Stimulated activated CD4-positive, alpha-beta T cell treated with anti-CD3 and anti-CD28 coated beads, TNF-alpha, amount 100 ng/mL, for 24 hours (primary cell): ENCODE measurements around the gene CDC42EP3.

Source experiments
- DNase-seq, 3 experiments: peaks; one replicate each; pipeline ENCODE4 v3.0.0-alpha.2; 2020; ENCODE audit warnings: low read depth in 3 of 3

The CDC42EP3 gene

GRCh38 chr2:37683921-37684780, 12.7 kb upstream of the CDC42EP3 start:
- no peak for DNase-seq

DNA sequence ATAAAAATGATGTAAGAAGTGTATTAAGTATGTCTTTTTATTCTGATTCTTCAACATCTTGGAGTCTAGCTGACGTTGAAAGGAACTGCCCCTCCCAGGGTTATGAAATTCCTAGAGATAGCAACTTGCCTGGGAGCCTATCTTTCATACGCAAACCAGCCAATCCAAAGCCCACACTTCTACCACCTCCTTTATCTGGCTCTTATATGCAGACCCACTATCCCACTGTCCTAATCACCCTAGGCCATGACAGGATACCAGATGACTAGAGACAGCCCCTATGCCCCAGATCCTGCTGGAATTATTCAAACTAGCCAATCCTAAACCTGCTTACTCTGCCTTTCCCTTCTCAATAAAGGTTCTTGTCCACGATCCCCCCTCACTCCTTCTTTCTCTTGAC, 11.8 kb upstream of the CDC42EP3 start:
- no peak for DNase-seq

GRCh38 chr2:37682473-37682872, 11.0 kb upstream of the CDC42EP3 start:
- DNase-seq, result no peak

DNA sequence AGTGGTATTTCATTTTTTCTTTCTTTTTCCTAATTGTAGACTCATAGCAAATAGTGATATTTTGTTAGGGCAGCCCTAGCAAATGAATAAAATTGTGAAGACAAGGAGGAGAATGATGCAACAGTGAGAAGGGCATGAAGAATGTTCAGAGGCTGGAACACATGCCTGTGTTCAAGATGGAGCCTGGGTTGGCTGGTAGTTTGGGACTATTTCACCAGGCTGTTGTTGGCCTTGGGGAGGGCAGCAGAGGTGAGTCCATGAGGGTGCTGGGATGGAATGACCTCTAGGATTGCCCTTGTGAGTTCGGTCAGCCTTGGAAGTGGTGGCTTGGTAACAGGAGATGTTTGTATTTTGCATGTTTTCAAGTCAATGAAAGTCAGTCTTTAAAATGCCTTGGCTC, 10.1 kb upstream of the CDC42EP3 start:
- no peak for DNase-seq

DNA sequence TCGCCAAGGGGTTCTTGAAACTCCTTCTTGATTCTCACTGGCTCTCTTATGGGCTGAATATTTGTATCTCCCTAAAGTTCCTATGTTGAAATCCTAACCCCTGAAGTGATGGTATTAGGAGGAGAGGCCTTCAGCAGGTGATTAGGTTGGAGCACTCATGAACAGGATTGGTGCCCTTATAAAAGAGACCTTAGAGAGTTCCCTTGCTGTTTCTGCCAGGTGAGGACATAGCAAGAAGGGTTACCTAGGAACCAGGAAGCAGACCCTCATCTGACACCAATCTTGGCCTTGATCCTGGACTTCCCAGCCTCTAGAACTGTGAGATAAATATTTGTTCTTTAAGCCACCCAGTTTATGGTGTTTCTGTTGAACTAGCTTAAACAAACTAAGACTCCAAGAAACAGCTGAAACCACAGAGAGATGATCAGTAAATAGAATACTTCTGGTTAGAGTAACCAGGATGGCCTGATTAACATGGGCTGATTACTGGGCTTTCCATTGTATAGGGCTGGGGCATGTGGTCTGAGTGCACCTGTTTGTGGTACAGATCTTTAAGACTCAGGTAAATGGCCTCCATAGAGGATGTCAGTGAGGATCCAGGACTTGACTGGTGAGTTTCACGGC, 7.7 kb upstream of the CDC42EP3 start:
- no peak for DNase-seq

DNA sequence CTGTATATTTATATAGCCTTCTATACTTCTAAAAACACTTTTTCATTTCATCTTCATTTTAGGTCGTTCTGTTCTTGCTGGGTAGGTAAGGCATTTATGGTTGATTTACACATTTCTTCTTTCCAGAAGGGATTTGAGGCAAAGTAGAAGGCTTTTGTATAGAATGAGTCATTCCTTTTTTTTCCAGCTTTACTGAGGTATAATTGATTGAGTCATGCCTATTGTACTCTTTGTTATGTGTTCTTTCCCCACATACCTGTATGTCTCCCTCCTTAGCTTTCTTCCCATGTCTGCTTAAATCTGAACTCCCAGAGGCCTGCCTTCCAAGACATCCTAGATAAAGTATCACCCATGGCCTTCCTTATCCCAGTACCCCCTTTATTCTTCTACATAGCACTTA, 4.8 kb upstream of the CDC42EP3 start:
- no peak for DNase-seq

DNA sequence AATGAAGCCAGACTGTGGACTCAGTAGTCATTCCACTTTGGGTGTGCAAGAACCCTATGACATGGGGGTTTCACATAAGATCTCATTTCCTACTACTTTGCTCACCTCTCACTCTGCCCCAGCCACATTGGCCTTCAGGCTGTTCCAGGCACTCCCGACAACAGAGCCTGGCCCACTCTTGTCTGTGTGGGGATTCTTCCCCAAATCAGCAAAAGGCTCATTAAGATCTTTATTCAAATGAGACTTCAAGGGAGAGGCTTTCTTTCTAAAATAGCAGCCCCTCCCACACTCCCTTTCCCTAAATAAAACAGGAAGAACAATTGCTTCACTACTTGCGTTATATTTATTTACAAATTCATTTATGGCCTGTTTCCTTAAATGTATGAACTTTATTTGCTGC, 3.5 kb upstream of the CDC42EP3 start:
- no peak for DNase-seq

GRCh38 chr2:37672870-37673184, 1.4 kb upstream of the CDC42EP3 start:
- DNase-seq, result no peak

- DNase-seq, result peak; percentile 20 to 68 (median 52)
These were observed 845 bp upstream of the CDC42EP3 start for GRCh38 chr2:37672104-37672869.

DNA sequence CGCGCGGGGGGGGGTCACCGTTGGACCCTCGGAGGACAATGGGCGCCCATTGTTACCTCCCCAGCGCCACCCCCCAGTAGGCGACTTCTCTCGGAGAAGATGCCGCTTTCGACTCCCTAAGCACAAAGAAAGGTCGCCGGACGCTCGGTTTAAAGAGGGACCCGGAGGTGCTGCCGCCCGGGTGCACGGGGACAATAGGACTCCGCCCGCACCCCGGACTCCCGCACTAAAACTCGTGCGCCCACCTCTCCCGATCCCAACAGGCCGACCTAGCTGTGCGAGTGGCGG, 318 bp upstream of the CDC42EP3 start:
- no peak for DNase-seq

DNA sequence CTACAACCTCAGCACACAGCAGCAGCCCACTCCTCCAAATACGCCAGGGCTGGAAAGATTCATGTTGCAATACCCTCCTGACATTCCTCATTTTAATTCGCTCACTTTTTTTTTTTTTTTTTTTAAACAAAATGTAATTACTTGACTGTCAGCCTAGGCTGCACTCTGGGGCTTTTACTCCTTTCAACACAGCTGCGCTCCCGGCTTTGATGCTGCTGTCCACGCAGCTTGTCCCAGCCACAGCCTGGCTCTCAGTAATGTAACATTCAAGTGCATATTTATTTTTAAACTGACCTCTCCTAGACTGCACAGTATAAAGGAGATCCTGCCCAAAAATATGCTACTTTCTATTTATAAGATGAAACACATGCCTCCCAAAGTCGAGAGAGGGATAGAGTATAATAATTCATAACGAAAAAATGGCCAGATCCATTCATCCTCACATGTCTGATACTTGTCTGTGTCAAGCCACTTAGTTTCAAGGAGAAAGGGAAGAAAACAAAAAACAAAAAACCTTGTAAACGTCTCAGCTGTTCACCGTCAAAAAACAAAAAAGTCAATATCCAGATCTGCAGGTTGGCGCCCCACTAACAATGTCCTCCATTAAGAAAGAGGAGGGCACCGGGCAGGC, 949 bp downstream of the CDC42EP3 start:
- no peak for DNase-seq

GRCh38 chr2:37669446-37669845, 2.0 kb downstream of the CDC42EP3 start:
- DNase-seq, result no peak

DNA sequence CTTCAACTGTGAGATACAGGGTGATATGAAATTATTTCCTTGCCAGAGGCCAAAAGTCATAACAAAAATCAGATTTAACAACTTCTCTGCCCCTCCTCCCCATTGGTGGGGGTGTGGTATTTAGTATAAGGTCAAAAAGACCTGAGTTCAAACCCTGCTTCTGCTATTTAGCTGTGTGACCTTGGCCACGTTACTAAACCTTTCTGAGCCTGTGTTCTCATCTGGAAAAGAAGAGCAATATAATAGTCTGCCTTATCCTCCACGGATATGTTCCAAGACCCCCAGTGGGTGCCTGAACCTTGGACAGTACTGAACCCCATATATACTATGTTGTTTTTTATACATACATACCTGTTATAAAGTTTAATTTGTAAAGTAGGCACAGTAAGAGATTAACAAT, 3.7 kb downstream of the CDC42EP3 start:
- DNase-seq, result no peak

DNA sequence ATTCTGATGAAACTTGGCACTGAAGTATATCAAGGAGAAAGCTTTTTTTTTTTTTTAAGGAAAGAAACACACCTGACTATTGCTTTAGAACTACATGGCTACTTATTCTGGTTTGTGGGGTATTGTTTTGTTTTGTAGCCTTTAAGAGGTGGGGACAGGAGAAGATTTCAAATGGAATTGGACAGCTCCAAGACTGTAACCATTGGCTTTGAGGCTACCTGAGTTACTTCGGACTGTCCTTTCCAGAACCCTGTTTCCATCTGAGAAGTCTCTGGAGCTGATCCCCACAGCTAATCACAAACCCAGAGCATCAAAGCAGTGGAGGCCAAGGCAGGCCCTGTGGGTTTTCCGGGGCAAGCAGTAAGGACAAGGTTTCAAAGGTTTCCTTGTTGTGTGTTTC, 4.7 kb downstream of the CDC42EP3 start:
- no peak for DNase-seq

DNA sequence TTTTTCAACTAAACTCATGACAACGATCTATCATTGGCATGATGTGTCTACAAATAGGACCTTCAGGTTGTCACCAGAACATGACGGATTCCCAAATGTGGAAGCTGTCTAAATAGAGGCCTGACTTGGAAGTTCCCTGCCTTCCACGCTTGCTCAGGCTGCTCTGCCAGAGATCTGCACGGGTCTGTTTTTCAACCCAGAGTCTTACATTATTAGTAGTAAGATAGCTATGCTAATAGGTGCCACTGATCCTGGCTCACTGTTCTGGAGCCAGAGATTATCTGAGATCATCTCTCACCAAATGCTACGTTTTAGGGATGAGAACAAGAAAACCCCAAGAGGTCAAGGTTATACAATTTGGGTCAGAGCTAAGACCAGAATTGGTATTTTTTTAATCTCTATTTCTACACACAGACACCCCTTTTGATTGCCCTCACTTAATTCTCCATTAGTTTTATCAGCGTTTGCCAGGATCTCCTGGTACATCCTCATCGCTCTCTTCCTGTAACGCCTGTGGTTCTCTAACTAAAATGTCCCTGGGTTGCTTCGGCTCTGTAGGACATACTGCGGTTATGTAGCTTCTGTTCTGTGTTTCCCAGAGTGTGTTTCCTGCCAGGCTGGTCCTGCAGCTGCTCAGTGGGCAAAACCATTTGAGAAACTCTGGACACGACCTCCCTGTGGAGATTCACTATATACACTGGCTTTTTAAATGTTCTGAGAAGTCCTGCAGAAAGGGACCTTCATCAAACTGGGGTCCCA, 5.7 kb downstream of the CDC42EP3 start:
- DNase-seq, result no peak

DNA sequence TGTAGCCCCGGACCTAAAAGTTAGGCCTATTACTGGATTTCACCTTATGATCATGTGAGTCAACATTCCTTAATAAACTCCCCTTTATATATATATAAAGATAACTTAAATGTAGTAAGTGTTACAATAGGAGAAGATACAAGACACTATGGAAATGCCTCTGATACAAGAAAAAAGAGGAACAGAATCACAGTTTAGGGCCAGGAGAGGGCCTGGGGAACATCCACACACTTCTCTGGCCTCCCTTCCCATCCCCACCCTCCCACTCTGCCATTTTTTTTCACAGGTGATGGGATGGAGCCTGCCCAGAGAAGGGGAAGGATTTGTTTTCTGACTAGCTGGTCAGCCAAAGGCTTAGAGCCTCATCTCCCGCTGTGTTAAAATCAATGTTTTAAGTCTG, 6.4 kb downstream of the CDC42EP3 start:
- DNase-seq, result no peak

DNA sequence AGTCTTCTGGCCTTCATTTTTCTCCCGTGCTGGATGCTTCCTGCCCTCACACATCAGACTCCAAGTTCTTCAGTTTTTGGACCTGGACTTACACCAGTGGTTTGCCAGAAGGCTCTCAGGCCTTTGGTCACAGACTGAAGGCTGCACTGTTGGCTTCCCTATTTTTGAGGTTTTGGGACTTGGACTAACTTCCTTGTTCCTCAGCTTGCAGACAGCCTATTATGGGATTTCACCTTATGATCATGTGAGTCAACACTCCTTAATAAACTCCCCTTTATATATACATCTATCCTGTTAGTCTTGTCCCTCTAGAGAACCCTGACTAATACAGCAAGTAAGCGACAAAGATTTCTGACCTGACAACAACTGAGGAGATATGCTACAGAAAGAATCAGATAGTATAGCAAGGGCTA, 7.2 kb downstream of the CDC42EP3 start:
- DNase-seq, result no peak

DNA sequence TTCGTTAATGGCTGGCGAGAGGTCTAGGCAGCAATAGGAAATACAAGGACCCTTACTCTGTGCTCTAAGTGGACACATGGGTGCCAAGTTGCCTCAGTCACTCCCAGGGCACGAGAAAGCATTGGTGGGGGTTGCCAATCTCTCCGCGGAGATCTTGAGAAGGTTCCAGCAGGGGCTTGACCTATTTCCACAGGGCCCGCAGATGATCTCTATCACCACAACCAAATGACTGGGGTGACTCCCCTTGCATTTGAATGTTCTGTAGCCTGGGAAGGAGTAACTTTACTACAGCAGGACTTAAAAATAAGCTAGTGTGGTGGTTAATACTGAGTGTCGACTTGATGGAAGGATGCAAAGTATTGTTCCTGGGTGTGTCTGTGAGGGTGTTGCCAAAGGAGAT, 8.1 kb downstream of the CDC42EP3 start:
- no peak for DNase-seq

DNA sequence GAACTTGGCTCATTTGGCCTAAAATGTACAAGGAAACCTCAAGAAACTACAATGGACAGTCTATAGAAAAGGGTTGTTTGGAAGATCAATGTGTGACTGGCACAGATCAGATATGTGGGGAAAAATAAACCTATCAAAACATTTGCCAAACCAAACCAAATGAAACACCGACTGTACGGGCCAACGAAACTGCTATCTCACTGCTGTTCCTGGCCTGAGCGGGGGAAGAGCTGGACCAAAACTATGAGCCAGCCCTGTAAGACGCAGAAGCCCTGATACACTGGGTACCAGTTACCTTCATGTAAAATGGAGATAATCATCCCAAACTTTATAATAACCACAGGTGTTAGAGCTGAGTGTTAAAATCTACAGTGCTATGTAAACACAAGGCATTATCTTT, 11.7 kb downstream of the CDC42EP3 start:
- DNase-seq, result no peak

- DNase-seq, result no peak
These were observed 12.8 kb downstream of the CDC42EP3 start for GRCh38 chr2:37658682-37659081.

- DNase-seq, result no peak
These were observed 14.0 kb downstream of the CDC42EP3 start for GRCh38 chr2:37657471-37657870.
